NCI-H187 treated with DMSO at 0.1 percent for 48 hours (cell line): Measurements from ENCODE around the gene TBC1D9B.

ENCODE experiments used
- DNase-seq: peaks from one replicate; lab custom pipeline; 2025; lab: John Stamatoyannopoulos, UW

The TBC1D9B gene

GRCh38 chr5:179820483-179821297 is 87.0 kb downstream of the TBC1D9B start, which contains the start of gene SQSTM1:
SQSTM1 (plus strand) TSS chr5:179820905; CDS start chr5:179820937, 32 bp downstream.
- DNase-seq, result no peak

DNA sequence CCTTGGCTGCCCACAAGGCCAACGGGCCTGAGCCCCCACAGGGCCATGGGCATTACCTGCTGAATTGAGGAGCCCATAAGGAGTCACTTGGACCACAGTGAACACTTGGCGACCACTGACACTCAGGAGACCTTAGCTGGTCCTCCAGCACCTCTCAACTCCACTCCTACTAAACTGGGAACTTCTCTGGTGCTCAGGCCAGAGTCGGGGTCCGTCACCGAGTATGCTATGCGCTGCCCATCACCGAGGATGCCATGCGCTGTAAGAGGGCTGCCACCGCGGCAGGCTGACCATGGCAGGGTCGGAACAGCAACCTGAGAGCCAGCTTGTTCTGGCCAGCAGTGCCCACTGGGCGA is 87.6 kb downstream of the TBC1D9B start:
- no peak for DNase-seq

DNA sequence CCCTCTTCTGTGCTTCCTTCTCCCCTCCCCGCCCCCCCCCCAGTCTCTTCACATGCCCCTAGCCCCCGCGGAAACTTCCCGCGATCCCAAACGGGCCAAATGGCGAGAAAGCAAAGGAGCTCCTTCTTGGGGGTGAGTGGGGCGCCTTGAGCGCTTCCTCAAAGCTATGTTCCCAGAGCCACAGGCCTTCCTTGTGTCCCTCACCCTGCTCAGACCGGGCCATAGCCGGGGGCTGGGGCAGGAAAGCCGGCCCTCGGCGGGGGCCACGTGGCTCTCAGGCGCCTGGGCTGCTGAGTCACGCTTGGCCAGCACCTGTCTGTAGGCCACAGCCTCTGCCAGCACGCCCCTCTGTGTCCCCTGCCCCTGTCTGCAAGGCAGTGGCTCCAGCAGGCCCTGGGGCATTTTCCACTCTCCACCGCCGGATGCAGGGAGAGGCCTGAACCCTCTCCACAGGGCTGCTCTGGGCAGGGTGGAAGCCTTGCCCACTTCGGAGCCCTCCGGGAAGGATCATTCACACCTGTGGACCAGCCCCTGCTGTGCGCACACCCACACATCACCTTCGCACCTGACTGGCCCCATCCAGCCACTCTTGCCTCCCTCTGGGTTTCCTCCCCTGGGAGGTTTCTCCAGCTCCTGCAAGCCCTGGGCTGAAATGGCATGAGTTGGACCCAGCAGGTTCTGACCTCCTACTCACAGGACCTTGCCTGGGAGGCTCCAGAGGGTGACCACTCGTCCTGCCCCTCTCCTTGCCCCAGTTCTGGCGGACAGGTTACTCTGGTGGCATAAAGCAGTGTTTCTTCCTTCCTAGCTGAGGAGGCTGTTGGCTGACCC is 88.2 kb downstream of the TBC1D9B start:
- DNase-seq, result no peak

DNA sequence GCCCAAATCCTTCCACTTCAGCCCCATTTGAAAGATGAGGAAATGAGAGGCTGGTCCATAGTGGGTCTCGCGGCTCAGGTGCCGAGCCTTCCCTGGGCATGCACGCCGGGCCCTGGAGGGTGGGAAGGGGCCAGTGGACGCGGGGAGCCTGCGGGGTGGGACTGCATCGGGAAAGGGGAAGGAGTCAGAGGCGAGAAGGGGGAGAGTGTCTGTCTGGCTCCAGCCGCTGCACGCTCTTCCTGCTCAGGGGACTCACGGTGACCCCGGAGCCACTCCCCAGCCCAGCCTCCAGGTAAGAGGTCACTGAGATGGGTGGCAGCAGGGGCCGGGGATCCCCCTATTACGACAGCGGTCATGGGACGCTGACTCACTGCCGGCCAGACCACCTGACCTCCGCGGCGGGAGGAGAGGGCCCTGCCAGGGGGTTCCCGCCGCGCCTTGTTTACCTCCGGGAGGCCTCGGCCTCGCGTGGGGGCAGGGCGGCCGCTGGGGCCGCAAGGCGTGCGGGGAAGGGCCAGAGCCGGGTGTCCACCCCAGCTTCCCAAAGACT is 88.9 kb downstream of the TBC1D9B start:
- no peak for DNase-seq

DNA sequence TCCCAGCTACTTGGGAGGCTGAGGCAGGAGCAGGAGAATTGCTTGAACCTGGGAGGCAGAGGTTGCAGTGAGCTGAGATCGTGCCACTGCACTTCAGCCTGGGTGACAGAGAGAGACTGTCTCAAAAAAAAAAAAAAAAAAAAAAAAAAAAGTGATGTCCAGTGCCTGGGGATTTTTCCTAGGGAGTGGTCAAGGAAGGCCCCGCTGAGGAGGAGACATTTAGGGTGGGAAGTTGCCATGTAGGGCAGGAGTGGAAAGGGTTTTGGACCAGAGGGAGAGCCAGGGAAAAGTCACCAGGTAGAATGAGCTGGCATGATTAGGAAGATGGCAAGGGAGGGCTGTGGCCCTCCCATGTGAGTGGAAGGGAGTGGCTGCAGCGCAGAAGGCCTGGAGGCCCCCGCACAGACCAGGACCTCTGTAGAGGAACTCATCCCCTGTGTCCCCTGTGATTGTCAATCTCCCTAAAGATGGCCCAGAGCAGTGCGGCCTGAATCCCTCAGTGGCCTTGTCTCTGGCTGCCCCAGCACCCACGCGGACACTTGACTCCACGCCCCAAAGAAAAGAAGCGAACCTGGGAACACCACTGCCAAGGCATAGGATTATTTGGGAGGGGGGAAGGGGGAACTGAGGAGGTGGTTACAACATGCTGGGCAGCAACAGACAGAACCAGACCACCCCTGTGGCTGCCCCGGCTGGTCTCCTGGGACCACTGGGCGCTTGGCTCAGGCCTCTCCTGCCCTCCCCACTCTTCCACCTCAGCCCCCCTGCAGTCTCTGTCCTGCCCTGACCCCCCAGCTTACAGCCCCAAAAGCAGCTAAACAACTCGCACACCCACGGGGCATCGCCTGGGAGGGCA is 89.6 kb downstream of the TBC1D9B start:
- DNase-seq, result no peak

GRCh38 chr5:179817470-179817840 is 90.2 kb downstream of the TBC1D9B start:
- DNase-seq, result no peak

DNA sequence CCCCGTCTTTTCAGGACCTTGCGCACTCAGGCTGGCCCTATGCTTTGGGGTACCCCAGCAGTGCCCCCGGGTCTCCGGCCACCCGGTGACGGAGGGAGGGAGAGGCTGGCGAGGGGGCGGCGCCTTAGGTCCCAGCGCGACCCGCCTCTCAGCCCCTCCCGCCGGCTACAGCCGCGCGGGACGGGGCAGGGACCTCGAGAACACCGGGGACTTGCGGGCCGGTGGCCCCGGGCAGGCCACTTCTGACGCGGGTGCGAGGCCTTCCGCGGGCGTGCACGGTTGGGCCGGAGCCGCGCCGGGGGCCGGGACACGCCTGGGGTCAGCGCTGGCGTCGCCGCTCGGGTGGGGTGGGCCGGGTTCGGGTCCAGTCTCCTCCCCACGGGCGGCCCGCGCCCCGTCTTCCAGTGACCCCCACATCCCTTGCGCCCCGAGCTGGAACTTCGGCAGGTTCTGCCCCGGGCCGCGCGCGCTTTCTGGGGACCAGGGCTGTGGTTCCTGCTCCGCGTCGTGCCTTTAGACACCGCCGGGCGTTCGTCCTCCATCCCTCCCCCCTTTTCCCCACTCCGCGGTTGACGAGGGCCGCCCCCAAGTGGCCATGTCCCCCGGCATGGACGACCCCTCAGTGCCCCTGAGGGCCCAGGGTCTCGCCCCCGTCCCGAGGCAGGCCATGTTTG is 90.8 kb downstream of the TBC1D9B start:
- DNase-seq, result no peak

- DNase-seq, result no peak
Measured at GRCh38 chr5:179816401-179816795, 91.3 kb downstream of the TBC1D9B start.

DNA sequence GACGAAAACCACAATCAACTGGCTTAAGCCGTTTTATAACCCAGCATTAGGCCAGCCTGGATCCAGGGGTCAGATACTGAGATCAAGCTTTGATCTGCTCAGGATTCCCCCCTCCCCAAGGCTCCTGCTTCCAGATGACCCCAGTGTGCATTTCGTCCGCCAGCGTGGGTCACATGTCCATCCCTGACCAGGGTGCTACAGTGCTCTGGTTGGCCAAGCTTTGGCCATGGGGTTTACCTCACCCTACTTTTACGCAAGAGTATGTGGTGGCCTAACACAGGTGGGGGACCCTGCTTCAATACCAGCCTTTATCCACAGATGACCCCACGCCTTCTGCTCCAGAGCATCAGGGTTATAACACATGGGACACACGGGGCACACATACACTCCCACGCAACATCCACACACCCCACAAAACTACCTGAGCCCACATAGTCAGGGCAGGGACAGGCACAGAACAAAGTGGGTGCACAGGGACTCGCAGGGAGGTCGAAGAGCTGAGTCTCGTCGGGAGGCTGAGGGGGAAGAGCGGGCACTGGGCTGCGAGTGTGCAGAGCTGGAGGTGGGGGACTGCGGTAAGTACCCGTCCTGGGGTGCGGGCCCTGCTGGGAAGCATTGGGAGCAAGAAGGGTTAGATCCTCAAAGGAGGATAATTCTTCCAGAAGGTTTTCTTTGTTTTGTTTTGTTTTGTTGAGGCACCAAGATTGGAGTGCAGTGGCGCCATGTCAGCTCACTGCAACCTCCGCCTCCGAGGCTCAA is 92.0 kb downstream of the TBC1D9B start:
- no peak for DNase-seq

DNA sequence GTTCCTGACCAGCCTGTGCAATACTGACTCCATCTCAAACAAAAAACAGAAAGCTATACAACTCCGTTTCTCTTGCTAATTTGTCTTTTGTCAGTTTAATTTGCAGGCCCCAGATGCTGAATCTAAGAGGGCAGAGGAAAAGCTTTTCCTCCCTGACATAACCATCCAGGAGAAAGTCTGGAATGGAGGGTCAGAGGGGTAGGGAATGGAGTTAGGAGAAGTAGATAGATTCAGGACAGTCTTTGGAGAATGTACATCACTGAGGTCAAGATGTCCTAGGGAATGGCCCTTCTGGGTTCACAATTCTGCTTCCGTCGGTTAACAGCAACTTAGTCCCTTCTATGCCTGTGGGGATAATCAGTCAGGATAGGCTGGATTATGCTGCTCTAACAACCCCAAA is 93.6 kb downstream of the TBC1D9B start:
- DNase-seq, result no peak

- no peak for DNase-seq
Measured at GRCh38 chr5:179812997-179813607, 94.6 kb downstream of the TBC1D9B start.

- no peak for DNase-seq
Measured at GRCh38 chr5:179812135-179812825, 95.4 kb downstream of the TBC1D9B start.
